OCI-LY1 (cell line): ENCODE results near the gene RNASEH2C.

Source experiments
- EZH2 ChIP-seq: fragments of 200-600 bp; sonication (generic), shearing (Covaris generic); IDR thresholded peaks from 2 replicates; pipeline ENCODE4 v1.8.0; 2017; ENCODE audit warnings: borderline replicate concordance, mixed run types, mild to moderate bottlenecking, antibody characterized with exemption, low read length, moderate library complexity, mixed read lengths
- TF ChIP-seq, protein P1 (sequence below): fragments of 200-600 bp; sonication (generic), shearing (Covaris generic); IDR thresholded peaks from 2 replicates; pipeline ENCODE4 v1.5.1; 2017; ENCODE audit warnings: mild to moderate bottlenecking, antibody characterized with exemption, low read length, moderate library complexity, mixed read lengths

- TF ChIP-seq, protein P1, sequence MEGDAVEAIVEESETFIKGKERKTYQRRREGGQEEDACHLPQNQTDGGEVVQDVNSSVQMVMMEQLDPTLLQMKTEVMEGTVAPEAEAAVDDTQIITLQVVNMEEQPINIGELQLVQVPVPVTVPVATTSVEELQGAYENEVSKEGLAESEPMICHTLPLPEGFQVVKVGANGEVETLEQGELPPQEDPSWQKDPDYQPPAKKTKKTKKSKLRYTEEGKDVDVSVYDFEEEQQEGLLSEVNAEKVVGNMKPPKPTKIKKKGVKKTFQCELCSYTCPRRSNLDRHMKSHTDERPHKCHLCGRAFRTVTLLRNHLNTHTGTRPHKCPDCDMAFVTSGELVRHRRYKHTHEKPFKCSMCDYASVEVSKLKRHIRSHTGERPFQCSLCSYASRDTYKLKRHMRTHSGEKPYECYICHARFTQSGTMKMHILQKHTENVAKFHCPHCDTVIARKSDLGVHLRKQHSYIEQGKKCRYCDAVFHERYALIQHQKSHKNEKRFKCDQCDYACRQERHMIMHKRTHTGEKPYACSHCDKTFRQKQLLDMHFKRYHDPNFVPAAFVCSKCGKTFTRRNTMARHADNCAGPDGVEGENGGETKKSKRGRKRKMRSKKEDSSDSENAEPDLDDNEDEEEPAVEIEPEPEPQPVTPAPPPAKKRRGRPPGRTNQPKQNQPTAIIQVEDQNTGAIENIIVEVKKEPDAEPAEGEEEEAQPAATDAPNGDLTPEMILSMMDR: no peak
- TF ChIP-seq EZH2: no peak
Observed at GRCh38 chr11:65718964-65719492, 1.6 kb downstream of the RNASEH2C start.
